ENCODE measurements around the gene OPN1MW.
A peak's percentile ranks its signal among the peaks of the same experiment; 100 is the strongest.
"Not testable (repeated sequence)": the region's sequence is repeated elsewhere in the genome, so short reads cannot be mapped to it uniquely, and the experiment has no call there.

The OPN1MW gene

GRCh38 chrX:154182296-154182695, at the start of gene OPN1MW:
OPN1MW (plus strand) TSS chrX:154182596; CDS start chrX:154182678, 82 bp downstream.
- not testable (repeated sequence) for DNase-seq

- no peak for DNase-seq
These were observed 46.8 kb upstream of the OPN1MW start for GRCh38 chrX:154135458-154136229.

- peak; percentile 55 for DNase-seq
These were observed 45.7 kb upstream of the OPN1MW start for GRCh38 chrX:154136627-154137161.

- no peak for DNase-seq
These were observed 43.5 kb upstream of the OPN1MW start for GRCh38 chrX:154138857-154139256.

- DNase-seq: no peak
These were observed 42.2 kb upstream of the OPN1MW start for GRCh38 chrX:154140206-154140605.

- DNase-seq: no peak
These were observed 41.7 kb upstream of the OPN1MW start for GRCh38 chrX:154140742-154141141.

- DNase-seq: no peak
These were observed 40.0 kb upstream of the OPN1MW start for GRCh38 chrX:154142386-154142785.

GRCh38 chrX:154142950-154143745, 39.2 kb upstream of the OPN1MW start:
- no peak for DNase-seq

GRCh38 chrX:154144010-154144409, 38.4 kb upstream of the OPN1MW start, which contains the start of gene OPN1LW:
OPN1LW (plus strand) TSS chrX:154144243; CDS start chrX:154144284, 41 bp downstream.
- DNase-seq: not testable (repeated sequence)

- DNase-seq: not testable (repeated sequence)
These were observed 31.4 kb upstream of the OPN1MW start for GRCh38 chrX:154151030-154151429.

- DNase-seq: not testable (repeated sequence)
These were observed 26.2 kb upstream of the OPN1MW start for GRCh38 chrX:154156221-154156620.

- not testable (repeated sequence) for DNase-seq
These were observed 25.2 kb upstream of the OPN1MW start for GRCh38 chrX:154157207-154157606.

GRCh38 chrX:154159345-154159744, 23.1 kb upstream of the OPN1MW start:
- DNase-seq: not testable (repeated sequence)

- not testable (repeated sequence) for DNase-seq
These were observed 17.5 kb upstream of the OPN1MW start for GRCh38 chrX:154164902-154165301.

- not testable (repeated sequence) for DNase-seq
These were observed 14.0 kb upstream of the OPN1MW start for GRCh38 chrX:154168384-154168783.

GRCh38 chrX:154172535-154172943, 9.9 kb upstream of the OPN1MW start:
- DNase-seq: not testable (repeated sequence)

GRCh38 chrX:154174356-154174755, 8.0 kb upstream of the OPN1MW start:
- DNase-seq: not testable (repeated sequence)

GRCh38 chrX:154183794-154184193, 1.4 kb downstream of the OPN1MW start:
- not testable (repeated sequence) for DNase-seq

- DNase-seq: not testable (repeated sequence)
These were observed 10.4 kb downstream of the OPN1MW start for GRCh38 chrX:154192846-154193245.

- not testable (repeated sequence) for DNase-seq
These were observed 11.9 kb downstream of the OPN1MW start for GRCh38 chrX:154194316-154194715.

- DNase-seq: not testable (repeated sequence)
These were observed 14.1 kb downstream of the OPN1MW start for GRCh38 chrX:154196466-154196865.

- not testable (repeated sequence) for DNase-seq
These were observed 27.4 kb downstream of the OPN1MW start for GRCh38 chrX:154209670-154210418.

- DNase-seq: not testable (repeated sequence)
These were observed 28.7 kb downstream of the OPN1MW start for GRCh38 chrX:154211057-154211456.
